HG02973 (cell line): ENCODE results near the gene DOC2A.
"Not testable (repeated sequence)": the region's sequence is repeated elsewhere in the genome, so short reads cannot be mapped to it uniquely, and the experiment has no call there.

Experiments used
- ATAC-seq: cut with Tn5 transposase; IDR thresholded peaks from one replicate; pipeline ENCODE4 v1.9.1; 2021; ENCODE audit warnings: moderate library complexity; ENCODE audit not compliant: unreplicated experiment

DOC2A gene

GRCh38 chr16:29973384-29974246 is 37.2 kb downstream of the DOC2A start, which contains the start of gene TAOK2:
Gene TAOK2 (plus strand): TSS chr16:29973868. CDS start chr16:29977773, 3,905 bp downstream.
- peak; percentile 80 for ATAC-seq

DNA sequence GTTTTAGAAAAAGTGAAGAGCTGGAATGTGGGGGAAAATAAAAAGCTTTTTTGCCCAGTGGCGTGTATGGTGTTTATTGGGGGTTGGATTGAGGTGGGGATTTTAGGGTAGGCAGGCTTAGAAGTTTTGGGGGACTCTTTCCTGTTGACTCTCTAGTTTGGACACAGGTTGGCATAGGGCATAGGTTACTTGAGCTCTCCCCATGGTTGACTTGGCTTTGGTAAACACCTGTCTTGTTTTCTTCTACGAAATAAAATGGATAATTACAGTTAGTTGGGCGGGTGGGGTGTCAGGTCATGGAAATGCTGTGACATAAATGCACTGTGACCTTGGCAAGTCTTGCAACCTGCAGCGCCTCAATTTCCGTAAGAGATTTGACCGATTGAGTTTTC is 37.8 kb downstream of the DOC2A start:
- no peak for ATAC-seq

DNA sequence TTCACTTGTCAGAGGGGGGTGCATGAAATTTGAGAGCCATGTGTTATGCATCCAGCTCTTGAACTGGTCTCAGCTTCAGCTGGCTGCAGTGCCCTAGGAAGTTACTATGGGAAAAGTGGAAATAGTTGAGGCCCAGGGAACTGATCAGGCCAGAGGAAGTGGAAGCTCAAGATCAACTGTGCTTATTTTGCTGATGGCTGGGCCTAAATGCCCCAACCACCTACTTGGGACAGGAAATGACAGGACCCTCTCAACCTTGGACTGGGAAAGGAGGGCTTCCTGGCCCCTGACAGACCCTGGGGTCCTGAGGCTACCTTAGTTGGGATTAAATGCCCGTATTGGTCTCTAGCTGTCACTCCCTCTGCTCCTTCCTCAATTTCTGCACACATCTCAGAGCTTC is 38.3 kb downstream of the DOC2A start:
- ATAC-seq: no peak

DNA sequence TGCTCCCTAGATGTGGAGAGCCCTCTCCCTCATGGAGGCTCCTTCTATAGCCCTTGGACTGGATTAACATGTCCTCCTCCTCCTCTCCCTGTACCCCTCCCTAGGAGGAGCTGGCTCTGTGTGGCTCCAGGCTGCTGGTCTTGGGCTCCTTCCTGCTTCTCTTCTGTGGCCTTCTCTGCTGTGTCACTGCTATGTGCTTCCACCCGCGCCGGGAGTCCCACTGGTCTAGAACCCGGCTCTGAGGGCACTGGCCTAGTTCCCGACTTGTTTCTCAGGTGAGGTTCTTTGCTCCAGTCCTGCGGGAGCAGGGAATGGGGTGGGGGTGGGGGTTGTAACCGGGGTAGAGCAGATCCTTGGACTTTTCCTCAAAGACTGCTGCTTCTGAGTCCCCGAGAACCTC is 39.5 kb downstream of the DOC2A start:
- ATAC-seq: no peak

DNA sequence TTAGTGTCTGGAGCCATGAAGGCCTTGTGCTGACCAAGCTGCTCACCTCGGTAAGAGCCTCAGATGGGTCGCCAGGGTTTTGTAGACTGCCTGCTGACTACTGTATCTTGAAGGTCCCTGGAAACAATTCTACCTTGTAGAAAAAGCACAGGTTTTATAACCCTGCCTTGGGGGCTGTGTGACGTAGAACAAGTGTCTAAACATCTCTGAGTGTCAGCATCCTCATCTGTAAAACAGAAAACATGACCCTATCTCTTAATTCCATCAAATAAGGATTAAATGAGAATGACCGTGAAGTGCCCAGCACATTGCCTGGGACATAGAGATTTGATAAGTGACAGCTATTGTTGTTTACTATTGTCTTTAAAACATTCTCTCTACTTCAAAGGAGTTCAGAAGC is 42.6 kb downstream of the DOC2A start:
- ATAC-seq: no peak

GRCh38 chr16:29963021-29963743 is 47.6 kb downstream of the DOC2A start:
- ATAC-seq: no peak

GRCh38 chr16:29962344-29962994 is 48.4 kb downstream of the DOC2A start:
- no peak for ATAC-seq

- peak; percentile 65 for ATAC-seq
These were observed 49.1 kb downstream of the DOC2A start, which contains the start of gene TMEM219 for GRCh38 chr16:29961479-29962343. Gene TMEM219 (plus strand): TSS chr16:29962079. CDS start chr16:29963144, 1,065 bp downstream.

DNA sequence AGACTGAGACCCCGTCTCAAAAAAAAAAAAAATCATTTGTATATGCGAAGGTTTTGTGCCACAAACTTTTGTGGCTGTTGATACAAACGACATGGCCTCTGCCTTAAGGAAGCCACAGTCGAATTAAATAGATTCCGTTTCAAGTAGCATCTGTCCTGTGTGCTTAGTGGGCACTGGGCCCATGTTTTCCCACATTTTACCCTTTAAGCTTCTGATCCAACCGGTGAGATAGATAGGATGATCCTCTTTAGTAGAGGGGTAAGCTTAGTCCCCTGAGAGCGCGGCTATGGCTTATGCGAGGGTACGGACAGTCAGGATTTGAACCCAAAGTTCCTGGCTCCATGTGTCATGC is 49.7 kb downstream of the DOC2A start:
- no peak for ATAC-seq

GRCh38 chr16:29959821-29960220 is 51.0 kb downstream of the DOC2A start:
- ATAC-seq: not testable (repeated sequence)

DNA sequence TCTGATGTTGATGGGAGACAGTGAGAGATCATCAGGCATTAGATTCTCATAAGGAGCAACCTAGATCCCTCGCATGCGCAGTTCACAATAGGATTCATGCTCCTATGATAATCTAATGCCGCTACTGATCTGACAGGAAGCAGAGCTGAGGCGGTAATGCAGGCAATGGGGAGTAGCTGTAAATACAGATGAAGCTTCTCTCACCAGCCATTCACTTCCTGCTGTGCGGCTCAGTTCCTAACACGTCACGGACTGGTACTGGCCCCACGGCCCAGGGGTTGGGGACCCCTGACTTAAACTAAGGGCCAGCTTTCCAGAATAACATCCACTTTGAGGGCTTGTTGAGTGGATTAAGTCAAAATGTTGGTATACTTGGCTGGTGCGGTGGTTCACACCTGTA is 51.5 kb downstream of the DOC2A start:
- no peak for ATAC-seq

DNA sequence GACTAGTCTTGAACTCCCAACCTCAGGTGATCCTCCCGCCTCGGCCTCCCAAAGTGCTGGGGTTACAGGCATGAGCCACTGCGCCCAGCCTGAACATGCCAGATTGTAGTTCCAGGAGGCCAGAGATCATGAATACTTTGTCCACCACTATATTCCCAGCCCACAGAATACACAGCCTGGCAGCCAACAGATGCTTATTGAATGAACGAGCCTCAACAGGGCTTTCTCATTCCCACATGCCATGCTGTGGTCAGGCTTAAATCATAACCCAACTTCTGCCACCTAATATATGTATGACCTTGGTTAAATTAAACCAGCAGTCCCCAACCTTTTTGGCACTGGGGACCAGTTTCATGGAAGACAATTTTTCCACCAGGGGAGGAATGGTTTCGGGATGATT is 52.1 kb downstream of the DOC2A start:
- no peak for ATAC-seq
